ENCODE data around the gene PGAP3. TPM values are rescaled to one million over a fixed set of nuclear protein-coding genes. Genes with fewer than 3 reads are reported as not detected.

PGAP3 gene
- total RNA-seq, 1 donor from 2014 or later: 10.7 TPM

DNA sequence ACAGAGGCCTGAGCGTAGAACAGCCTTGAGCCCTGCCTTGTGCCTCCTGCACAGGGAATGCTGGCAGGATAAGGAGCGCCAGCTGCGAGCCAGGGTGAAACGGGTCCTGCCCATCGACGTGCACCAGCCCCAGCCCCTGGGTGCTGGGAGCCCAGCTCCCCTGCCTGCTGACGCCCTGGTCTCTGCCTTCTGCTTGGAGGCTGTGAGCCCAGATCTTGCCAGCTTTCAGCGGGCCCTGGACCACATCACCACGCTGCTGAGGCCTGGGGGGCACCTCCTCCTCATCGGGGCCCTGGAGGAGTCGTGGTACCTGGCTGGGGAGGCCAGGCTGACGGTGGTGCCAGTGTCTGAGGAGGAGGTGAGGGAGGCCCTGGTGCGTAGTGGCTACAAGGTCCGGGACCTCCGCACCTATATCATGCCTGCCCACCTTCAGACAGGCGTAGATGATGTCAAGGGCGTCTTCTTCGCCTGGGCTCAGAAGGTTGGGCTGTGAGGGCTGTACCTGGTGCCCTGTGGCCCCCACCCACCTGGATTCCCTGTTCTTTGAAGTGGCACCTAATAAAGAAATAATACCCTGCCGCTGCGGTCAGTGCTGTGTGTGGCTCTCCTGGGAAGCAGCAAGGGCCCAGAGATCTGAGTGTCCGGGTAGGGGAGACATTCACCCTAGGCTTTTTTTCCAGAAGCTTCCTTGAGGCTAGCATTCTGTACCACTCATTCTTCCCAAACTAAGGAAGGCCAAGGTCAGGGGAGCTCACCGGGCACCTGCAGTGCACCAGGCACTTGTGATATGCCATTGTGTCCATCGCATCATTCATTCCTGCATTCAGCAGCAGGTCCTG lies 17.7 kb downstream of the PGAP3 start:
- peaks cover 90% of the 10 kb centered on the region for H3K4me1 ChIP-seq
- H3K36me3 ChIP-seq: no peaks in the 10 kb centered on the region
- H3K27me3 ChIP-seq (ENCODE audit: low read depth): peaks cover 42% of the 10 kb centered on the region
- intact Hi-C loops (cut with micrococcal nuclease): no loop called here
- H3K4me3 ChIP-seq: no peak overlapping the region
- H3K27ac ChIP-seq (replicated peaks): peak overlapping the region; percentile 97
- DNase-seq: no peak
- TF ChIP-seq, protein P1, sequence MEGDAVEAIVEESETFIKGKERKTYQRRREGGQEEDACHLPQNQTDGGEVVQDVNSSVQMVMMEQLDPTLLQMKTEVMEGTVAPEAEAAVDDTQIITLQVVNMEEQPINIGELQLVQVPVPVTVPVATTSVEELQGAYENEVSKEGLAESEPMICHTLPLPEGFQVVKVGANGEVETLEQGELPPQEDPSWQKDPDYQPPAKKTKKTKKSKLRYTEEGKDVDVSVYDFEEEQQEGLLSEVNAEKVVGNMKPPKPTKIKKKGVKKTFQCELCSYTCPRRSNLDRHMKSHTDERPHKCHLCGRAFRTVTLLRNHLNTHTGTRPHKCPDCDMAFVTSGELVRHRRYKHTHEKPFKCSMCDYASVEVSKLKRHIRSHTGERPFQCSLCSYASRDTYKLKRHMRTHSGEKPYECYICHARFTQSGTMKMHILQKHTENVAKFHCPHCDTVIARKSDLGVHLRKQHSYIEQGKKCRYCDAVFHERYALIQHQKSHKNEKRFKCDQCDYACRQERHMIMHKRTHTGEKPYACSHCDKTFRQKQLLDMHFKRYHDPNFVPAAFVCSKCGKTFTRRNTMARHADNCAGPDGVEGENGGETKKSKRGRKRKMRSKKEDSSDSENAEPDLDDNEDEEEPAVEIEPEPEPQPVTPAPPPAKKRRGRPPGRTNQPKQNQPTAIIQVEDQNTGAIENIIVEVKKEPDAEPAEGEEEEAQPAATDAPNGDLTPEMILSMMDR (IDR thresholded peaks at IDR 0.05; ENCODE audit: borderline replicate concordance): no peak
- H3K9me3 ChIP-seq (replicated peaks): no peaks in the 10 kb centered on the region

DNA sequence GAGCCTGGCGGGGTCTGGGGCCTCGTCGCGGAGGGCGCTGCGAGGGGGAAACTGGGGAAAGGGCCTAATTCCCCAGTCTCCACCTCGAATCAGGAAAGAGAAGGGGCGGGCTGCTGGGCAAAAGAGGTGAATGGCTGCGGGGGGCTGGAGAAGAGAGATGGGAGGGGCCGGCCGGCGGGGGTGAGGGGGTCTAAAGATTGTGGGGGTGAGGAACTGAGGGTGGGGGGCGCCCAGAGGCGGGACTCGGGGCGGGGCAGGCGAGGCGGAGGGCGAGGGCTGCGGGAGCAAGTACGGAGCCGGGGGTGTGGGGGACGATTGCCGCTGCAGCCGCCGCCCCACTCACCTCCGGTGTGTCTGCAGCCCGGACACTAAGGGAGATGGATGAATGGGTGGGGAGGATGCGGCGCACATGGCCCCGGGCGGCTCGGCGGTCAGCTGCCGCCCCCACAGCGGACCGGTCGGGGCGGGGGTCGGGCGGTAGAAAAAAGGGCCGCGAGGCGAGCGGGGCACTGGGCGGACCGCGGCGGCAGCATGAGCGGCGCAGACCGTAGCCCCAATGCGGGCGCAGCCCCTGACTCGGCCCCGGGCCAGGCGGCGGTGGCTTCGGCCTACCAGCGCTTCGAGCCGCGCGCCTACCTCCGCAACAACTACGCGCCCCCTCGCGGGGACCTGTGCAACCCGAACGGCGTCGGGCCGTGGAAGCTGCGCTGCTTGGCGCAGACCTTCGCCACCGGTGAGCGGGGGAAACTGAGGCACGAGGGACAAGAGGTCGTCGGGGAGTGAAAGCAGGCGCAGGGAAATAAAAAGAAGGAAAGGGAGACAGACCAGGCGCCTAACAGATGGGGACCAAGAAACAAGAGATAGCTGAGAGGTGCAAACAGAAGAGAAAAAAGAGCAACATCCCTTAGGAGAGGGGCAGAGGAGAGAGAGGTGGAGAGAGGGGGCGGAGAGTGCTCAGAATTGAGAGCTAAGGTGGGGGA lies 19.6 kb downstream of the PGAP3 start, which contains the start of gene PNMT:
TSS of gene PNMT (plus strand) at position 509 of the 980 bp plus-strand sequence. CDS start at position 532, 23 bp downstream.
- H3K27me3 ChIP-seq (ENCODE audit: low read depth): peaks cover 42% of the 10 kb centered on the region
- no peaks in the 10 kb centered on the region for H3K36me3 ChIP-seq
- DNase-seq: peak; percentile 79
- peaks cover 95% of the 10 kb centered on the region for H3K4me1 ChIP-seq
- peak within 1 kb of the TSS; percentile 76 for H3K4me3 ChIP-seq
- TF ChIP-seq, protein P1 (IDR thresholded peaks at IDR 0.05; ENCODE audit: borderline replicate concordance): peak; percentile 79
- intact Hi-C loops (cut with micrococcal nuclease): no loop called here
- peak within 1 kb of the TSS; percentile 97 for H3K27ac ChIP-seq (replicated peaks)
- H3K9me3 ChIP-seq (replicated peaks): no peaks in the 10 kb centered on the region

DNA sequence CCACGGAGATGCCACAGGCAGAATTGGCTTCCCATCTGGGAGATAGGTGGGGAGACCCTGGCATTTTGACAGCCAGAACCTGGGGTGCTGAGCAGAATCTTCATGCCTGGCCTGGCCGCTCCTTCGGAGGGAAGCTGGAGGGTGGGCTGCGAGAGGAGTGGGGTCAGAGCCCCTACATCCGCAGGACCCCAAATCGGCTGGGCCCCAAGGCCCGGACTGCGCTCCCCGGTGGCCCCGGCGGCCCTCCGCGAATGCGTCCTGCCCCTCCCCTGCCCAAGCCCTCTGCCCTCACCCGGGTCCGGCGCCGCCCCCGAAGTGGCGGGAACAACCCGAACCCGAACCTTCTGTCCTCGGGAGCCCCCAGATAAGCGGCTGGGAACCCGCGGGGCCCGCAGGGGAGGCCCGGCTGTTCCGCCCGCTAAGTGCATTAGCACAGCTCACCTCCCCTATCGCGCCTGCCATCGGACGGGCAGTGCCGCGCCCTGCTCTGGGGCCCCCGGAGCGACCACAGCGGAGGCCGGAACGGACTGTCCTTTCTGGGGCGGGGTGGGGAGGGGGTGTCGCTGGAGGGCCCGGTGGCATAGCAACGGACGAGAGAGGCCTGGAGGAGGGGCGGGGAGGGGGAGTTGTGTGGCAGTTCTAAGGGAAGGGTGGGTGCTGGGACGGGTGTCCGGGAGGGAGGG lies 20.5 kb downstream of the PGAP3 start:
- H3K36me3 ChIP-seq: no peaks in the 10 kb centered on the region
- DNase-seq: peak; percentile 66
- TF ChIP-seq, protein P1 (IDR thresholded peaks at IDR 0.05; ENCODE audit: borderline replicate concordance): no peak
- intact Hi-C loops (cut with micrococcal nuclease): no loop called here
- H3K4me1 ChIP-seq: peaks cover 97% of the 10 kb centered on the region
- peak overlapping the region; percentile 76 for H3K4me3 ChIP-seq
- H3K27ac ChIP-seq (replicated peaks): peak overlapping the region; percentile 97
- no peaks in the 10 kb centered on the region for H3K9me3 ChIP-seq (replicated peaks)
- H3K27me3 ChIP-seq (ENCODE audit: low read depth): peaks cover 42% of the 10 kb centered on the region

DNA sequence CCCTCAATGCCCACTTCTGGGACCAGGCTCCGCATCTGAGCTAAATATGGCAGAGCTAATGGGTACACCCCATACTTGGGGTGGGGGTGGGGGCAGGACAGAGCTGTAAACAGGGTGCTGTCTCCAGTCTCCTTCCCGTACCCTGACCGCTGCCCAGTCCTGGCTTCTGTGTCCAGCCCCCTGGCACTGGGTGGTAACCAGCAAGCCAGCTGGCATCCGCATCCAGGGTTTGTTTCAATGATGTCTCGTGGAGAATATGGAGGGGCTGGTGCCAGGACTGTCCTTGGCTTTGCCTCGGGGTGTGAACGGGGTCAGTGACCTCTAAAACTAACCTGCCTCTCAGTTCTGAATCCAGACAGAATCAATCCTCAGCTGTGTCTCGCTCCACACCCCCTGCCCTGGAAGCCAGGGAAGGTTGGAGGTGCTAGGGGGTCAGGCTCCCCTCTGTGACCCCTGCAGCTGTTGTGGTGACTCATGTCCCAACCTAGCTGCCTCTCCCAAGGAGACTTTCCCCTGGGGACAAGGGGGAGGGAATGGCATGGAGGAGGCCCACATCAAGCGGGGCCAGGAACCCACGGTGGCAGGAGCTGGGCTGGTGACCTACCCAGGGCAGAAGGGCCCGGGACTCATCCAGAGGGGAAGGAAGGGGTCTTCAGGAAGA lies 21.1 kb downstream of the PGAP3 start:
- DNase-seq: peak; percentile 85
- Histone ChIP-seq H3K36me3 (no peaks in the 10 kb centered on the region), H3K27ac (replicated peaks) (peak overlapping the region; percentile 97), H3K4me3 (peak overlapping the region; percentile 76), H3K4me1 (peaks cover 97% of the 10 kb centered on the region), H3K9me3 (replicated peaks) (no peaks in the 10 kb centered on the region), H3K27me3 (ENCODE audit: low read depth) (peaks cover 42% of the 10 kb centered on the region)
- TF ChIP-seq, protein P1 (IDR thresholded peaks at IDR 0.05; ENCODE audit: borderline replicate concordance): no peak
- intact Hi-C loops (cut with micrococcal nuclease): no loop called here
